ENCODE results near the gene C17orf107.

The C17orf107 gene

GRCh38 chr17:4928881-4929280 lies 29.5 kb downstream of the C17orf107 start:
- Histone ChIP-seq H3K79me1 (ENCODE audit: low read length) (no peaks in the 10 kb centered on the region), H2BK5ac (ENCODE audit: low read depth, low read length, poor library complexity) (no peak overlapping the region), H3K36me3 (ENCODE audit: control insufficient read depth in 1 of 2, insufficient read depth in 2 of 2, low read length in 2 of 2) (peaks cover 4 to 5% of the 10 kb centered on the region in 2 experiments), H3K79me2 (ENCODE audit: control insufficient read depth, insufficient read depth, low read length, poor library complexity) (no peaks in the 10 kb centered on the region), H4K8ac (ENCODE audit: low read depth, low read length) (no peak overlapping the region), H4K12ac (ENCODE audit: low read depth, low read length) (no peak overlapping the region), H3K14ac (ENCODE audit: low read length) (no peak overlapping the region), H3K27ac (ENCODE audit: low read depth, low read length) (no peak overlapping the region), H3K4ac (ENCODE audit: low read depth, low read length) (no peak overlapping the region), H2BK120ac (ENCODE audit: insufficient read depth, low read length, poor library complexity) (no peak overlapping the region), H4K91ac (ENCODE audit: low read depth, low read length) (no peak overlapping the region), H2BK12ac (ENCODE audit: low read length) (no peak overlapping the region), H3K4me3 (ENCODE audit: low read depth, low read length) (no peak overlapping the region), H3K23ac (ENCODE audit: low read length) (no peak overlapping the region), H3K9ac (ENCODE audit: low read length) (no peak overlapping the region), H3K27me3 (ENCODE audit: insufficient read depth, low read length) (no peaks in the 10 kb centered on the region), H3K18ac (ENCODE audit: low read length) (no peak overlapping the region), H3K9me3 (ENCODE audit: insufficient read depth, low read depth, low read length) (peaks cover 2% of the 10 kb centered on the region), H2AFZ (ENCODE audit: insufficient read depth, low read length, poor library complexity) (no peak overlapping the region), H3K4me2 (ENCODE audit: low read length) (no peak overlapping the region), H3K4me1 (ENCODE audit: control insufficient read depth in 1 of 2, insufficient read depth in 2 of 2, low read length in 2 of 2) (no peaks in the 10 kb centered on the region), H2AK5ac (ENCODE audit: low read length) (no peak overlapping the region)
- DNase-seq: no peak
- 100% methylated on average over 1 of the region's 18 CpGs for WGBS (ENCODE audit: extremely low coverage, insufficient coverage, insufficient read length)

- Histone ChIP-seq H2AFZ (ENCODE audit: insufficient read depth, low read length, poor library complexity) (no peak within 1 kb of the TSS), H3K27me3 (ENCODE audit: insufficient read depth, low read length) (no peaks in the 10 kb centered on the region), H3K23ac (ENCODE audit: low read length) (no peak within 1 kb of the TSS), H3K36me3 (ENCODE audit: control insufficient read depth in 1 of 2, insufficient read depth in 2 of 2, low read length in 2 of 2) (peaks cover 8 to 12% of the 10 kb centered on the region in 2 experiments), H3K4me3 (ENCODE audit: low read depth, low read length) (no peak within 1 kb of the TSS), H3K27ac (ENCODE audit: low read depth, low read length) (no peak within 1 kb of the TSS), H2BK120ac (ENCODE audit: insufficient read depth, low read length, poor library complexity) (no peak within 1 kb of the TSS), H3K14ac (ENCODE audit: low read length) (no peak within 1 kb of the TSS), H2BK12ac (ENCODE audit: low read length) (no peak within 1 kb of the TSS), H4K8ac (ENCODE audit: low read depth, low read length) (no peak within 1 kb of the TSS), H3K79me1 (ENCODE audit: low read length) (peaks cover 2% of the 10 kb centered on the region), H3K4me2 (ENCODE audit: low read length) (no peak within 1 kb of the TSS), H4K91ac (ENCODE audit: low read depth, low read length) (no peak within 1 kb of the TSS), H3K4ac (ENCODE audit: low read depth, low read length) (no peak within 1 kb of the TSS), H3K9ac (ENCODE audit: low read length) (no peak within 1 kb of the TSS), H2AK5ac (ENCODE audit: low read length) (no peak within 1 kb of the TSS), H3K18ac (ENCODE audit: low read length) (no peak within 1 kb of the TSS), H3K79me2 (ENCODE audit: control insufficient read depth, insufficient read depth, low read length, poor library complexity) (no peaks in the 10 kb centered on the region), H3K4me1 (ENCODE audit: control insufficient read depth in 1 of 2, insufficient read depth in 2 of 2, low read length in 2 of 2) (no peaks in the 10 kb centered on the region), H4K12ac (ENCODE audit: low read depth, low read length) (no peak within 1 kb of the TSS), H2BK5ac (ENCODE audit: low read depth, low read length, poor library complexity) (no peak within 1 kb of the TSS), H3K9me3 (ENCODE audit: insufficient read depth, low read depth, low read length) (peaks cover 2% of the 10 kb centered on the region)
- WGBS (ENCODE audit: extremely low coverage, insufficient coverage, insufficient read length): no CpG with 5 or more reads among the region's 14 CpGs
- no peak for DNase-seq
Measured at GRCh38 chr17:4931963-4932362, 32.6 kb downstream of the C17orf107 start, which contains the start of gene GP1BA. TSS of gene GP1BA (plus strand) at chr17:4932277. CDS start at chr17:4932605, 328 bp downstream.

GRCh38 chr17:4932756-4933155 lies 33.4 kb downstream of the C17orf107 start:
- WGBS (ENCODE audit: extremely low coverage, insufficient coverage, insufficient read length): no CpG with 5 or more reads among the region's 12 CpGs
- DNase-seq: no peak
- H3K14ac ChIP-seq (ENCODE audit: low read length): no peak overlapping the region

GRCh38 chr17:4933646-4934045 lies 34.3 kb downstream of the C17orf107 start:
- Histone ChIP-seq H3K36me3 (ENCODE audit: control insufficient read depth in 1 of 2, insufficient read depth in 2 of 2, low read length in 2 of 2) (peaks cover 23 to 27% of the 10 kb centered on the region in 2 experiments), H3K79me1 (ENCODE audit: low read length) (peaks cover 2% of the 10 kb centered on the region), H3K4ac (ENCODE audit: low read depth, low read length) (no peak overlapping the region), H2AK5ac (ENCODE audit: low read length) (no peak overlapping the region), H2BK12ac (ENCODE audit: low read length) (no peak overlapping the region), H2AFZ (ENCODE audit: insufficient read depth, low read length, poor library complexity) (no peak overlapping the region), H2BK5ac (ENCODE audit: low read depth, low read length, poor library complexity) (no peak overlapping the region), H3K27me3 (ENCODE audit: insufficient read depth, low read length) (no peaks in the 10 kb centered on the region), H3K18ac (ENCODE audit: low read length) (no peak overlapping the region), H4K12ac (ENCODE audit: low read depth, low read length) (no peak overlapping the region), H3K14ac (ENCODE audit: low read length) (no peak overlapping the region), H3K9ac (ENCODE audit: low read length) (no peak overlapping the region), H4K8ac (ENCODE audit: low read depth, low read length) (no peak overlapping the region), H2BK120ac (ENCODE audit: insufficient read depth, low read length, poor library complexity) (no peak overlapping the region), H3K4me2 (ENCODE audit: low read length) (no peak overlapping the region), H3K4me3 (ENCODE audit: low read depth, low read length) (no peak overlapping the region), H3K23ac (ENCODE audit: low read length) (no peak overlapping the region), H4K91ac (ENCODE audit: low read depth, low read length) (no peak overlapping the region), H3K27ac (ENCODE audit: low read depth, low read length) (no peak overlapping the region), H3K79me2 (ENCODE audit: control insufficient read depth, insufficient read depth, low read length, poor library complexity) (peaks cover 1% of the 10 kb centered on the region), H3K9me3 (ENCODE audit: insufficient read depth, low read depth, low read length) (peaks cover 2% of the 10 kb centered on the region), H3K4me1 (ENCODE audit: control insufficient read depth in 1 of 2, insufficient read depth in 2 of 2, low read length in 2 of 2) (peaks cover under 1 to 2% of the 10 kb centered on the region in 2 experiments)
- WGBS (ENCODE audit: extremely low coverage, insufficient coverage, insufficient read length): 100% methylated on average over 1 of the region's 16 CpGs
- no peak for DNase-seq

More at GRCh38 chr17:4932756-4933155, 33.4 kb downstream of the C17orf107 start:
- H2BK120ac ChIP-seq (ENCODE audit: insufficient read depth, low read length, poor library complexity): no peak overlapping the region
- no peak overlapping the region for H3K4me3 ChIP-seq (ENCODE audit: low read depth, low read length)
- H3K27me3 ChIP-seq (ENCODE audit: insufficient read depth, low read length): no peaks in the 10 kb centered on the region
- H4K8ac ChIP-seq (ENCODE audit: low read depth, low read length): no peak overlapping the region
- H3K79me2 ChIP-seq (ENCODE audit: control insufficient read depth, insufficient read depth, low read length, poor library complexity): no peaks in the 10 kb centered on the region
- no peak overlapping the region for H3K9ac ChIP-seq (ENCODE audit: low read length)
- H3K4me2 ChIP-seq (ENCODE audit: low read length): no peak overlapping the region
- H4K91ac ChIP-seq (ENCODE audit: low read depth, low read length): no peak overlapping the region
- peaks cover 2% of the 10 kb centered on the region for H3K9me3 ChIP-seq (ENCODE audit: insufficient read depth, low read depth, low read length)
- H3K36me3 ChIP-seq (ENCODE audit: control insufficient read depth in 1 of 2, insufficient read depth in 2 of 2, low read length in 2 of 2): peaks cover 15 to 18% of the 10 kb centered on the region in 2 experiments
- no peak overlapping the region for H3K23ac ChIP-seq (ENCODE audit: low read length)
- H2BK5ac ChIP-seq (ENCODE audit: low read depth, low read length, poor library complexity): no peak overlapping the region
- no peak overlapping the region for H2BK12ac ChIP-seq (ENCODE audit: low read length)
- no peak overlapping the region for H3K27ac ChIP-seq (ENCODE audit: low read depth, low read length)
- H3K4ac ChIP-seq (ENCODE audit: low read depth, low read length): no peak overlapping the region
- H3K4me1 ChIP-seq (ENCODE audit: control insufficient read depth in 1 of 2, insufficient read depth in 2 of 2, low read length in 2 of 2): no peaks in the 10 kb centered on the region
- no peak overlapping the region for H4K12ac ChIP-seq (ENCODE audit: low read depth, low read length)
- peaks cover 2% of the 10 kb centered on the region for H3K79me1 ChIP-seq (ENCODE audit: low read length)
- no peak overlapping the region for H3K18ac ChIP-seq (ENCODE audit: low read length)
- H2AFZ ChIP-seq (ENCODE audit: insufficient read depth, low read length, poor library complexity): no peak overlapping the region
- no peak overlapping the region for H2AK5ac ChIP-seq (ENCODE audit: low read length)

Measured in trophoblast cell (in vitro differentiated cells and primary cell).